SK-N-SH (cell line): ENCODE data around the gene PEAK1. TPM values are rescaled to one million over a fixed set of nuclear protein-coding genes. Genes with fewer than 3 reads are reported as not detected.

Experiments used
- CTCF ChIA-PET: fragments of 300-600, 350-600 bp; formaldehyde crosslinking; extraction: SDS; loops from one replicate; lab custom pipeline; 2021; lab: Yijun Ruan, JAX
- POLR2A ChIA-PET: fragments of 350-600 bp; sonication (Branson Sonifier 250); formaldehyde crosslinking; extraction: SDS; loops from one replicate; lab custom pipeline; 2020; ENCODE audit warnings: antibody characterized with exemption, inconsistent platforms; lab: Yijun Ruan, JAX
- DNase-seq: peaks from one replicate; pipeline ENCODE4 v3.0.0; 2012
- H2AFZ ChIP-seq: fragments of 200-600 bp; sonication (generic); 2 replicates; pipeline ENCODE4 v1.8.1; 2016; ENCODE audit warnings: antibody characterized with exemption, mild to moderate bottlenecking, low read depth
- H3F3A ChIP-seq: fragments of 200-600 bp; sonication (generic); replicated peaks from 2 replicates; pipeline ENCODE3; 2016; ENCODE audit warnings: antibody characterized with exemption, mild to moderate bottlenecking; ENCODE audit not compliant: insufficient read depth
- H3K27ac ChIP-seq, 2 experiments: fragments of 200-500 bp in 1 of 2; fragments of 200-600 bp in 1 of 2; sonication (Bioruptor generic) in 1 of 2; sonication (generic), shearing (Covaris generic) in 1 of 2; 2 replicates each; pipeline versions ENCODE4 v1.5.1 to v1.6.1; 2014 to 2016; ENCODE audit warnings: low read depth in 2 of 2, inconsistent platforms in 1 of 2, low read length in 1 of 2, mild to moderate bottlenecking in 1 of 2, mixed read lengths in 1 of 2
- H3K27me3 ChIP-seq: fragments of 200-600 bp; sonication (generic), shearing (Covaris generic); 2 replicates; pipeline ENCODE4 v1.6.1; 2016; ENCODE audit warnings: mixed run types; ENCODE audit not compliant: insufficient read depth
- H3K36me3 ChIP-seq, 2 experiments: fragments of 200-500 bp in 1 of 2; fragments of 200-600 bp in 1 of 2; sonication (Bioruptor generic) in 1 of 2; sonication (generic) in 1 of 2; replicated peaks in 1 of 2; 2 replicates each; pipeline versions ENCODE3 to v1.5.1; 2014 to 2016; ENCODE audit warnings: low read length in 1 of 2, mild to moderate bottlenecking in 1 of 2; ENCODE audit not compliant: insufficient read depth in 2 of 2, control insufficient read depth in 1 of 2
- H3K4me1 ChIP-seq, 2 experiments: fragments of 200-500 bp in 1 of 2; fragments of 200-600 bp in 1 of 2; sonication (Bioruptor generic) in 1 of 2; sonication (generic), shearing (Covaris generic) in 1 of 2; 2 replicates each; pipeline versions ENCODE4 v1.5.1 to v1.6.1; 2014 to 2016; ENCODE audit warnings: low read depth in 1 of 2, low read length in 1 of 2, mixed run types in 1 of 2; ENCODE audit not compliant: insufficient read depth in 2 of 2, control insufficient read depth in 1 of 2
- H3K4me2 ChIP-seq: fragments of 200-600 bp; sonication (generic), shearing (Covaris generic); 2 replicates; pipeline ENCODE4 v1.6.1; 2017; ENCODE audit warnings: mixed run types
- H3K4me3 ChIP-seq, 2 experiments: fragments of 200-500 bp in 1 of 2; fragments of 200-600 bp in 1 of 2; sonication (Bioruptor generic) in 1 of 2; sonication (generic), shearing (Covaris generic) in 1 of 2; 2 replicates each; pipeline versions ENCODE4 v1.5.1 to v1.8.1; 2014 to 2016; ENCODE audit warnings: low read depth in 2 of 2, inconsistent platforms in 1 of 2, low read length in 1 of 2, mild to moderate bottlenecking in 1 of 2, mixed read lengths in 1 of 2, moderate library complexity in 1 of 2
- H3K79me2 ChIP-seq: fragments of 200-600 bp; sonication (generic); 2 replicates; pipeline ENCODE4 v1.8.1; 2017; ENCODE audit warnings: mild to moderate bottlenecking; ENCODE audit not compliant: insufficient read depth
- H3K9ac ChIP-seq: fragments of 200-600 bp; sonication (generic); 2 replicates; pipeline ENCODE4 v1.6.1; 2017; ENCODE audit warnings: mixed run types
- H3K9me2 ChIP-seq: fragments of 200-600 bp; sonication (generic); 2 replicates; pipeline ENCODE4 v1.6.1; 2017; ENCODE audit warnings: mixed run types
- H3K9me3 ChIP-seq: fragments of 200-600 bp; sonication (generic); 2 replicates; pipeline ENCODE4 v1.6.1; 2017; ENCODE audit warnings: mixed run types, mild to moderate bottlenecking, moderate library complexity
- H4K20me1 ChIP-seq: fragments of 200-600 bp; sonication (generic); 2 replicates; pipeline ENCODE4 v1.6.1; 2017; ENCODE audit warnings: mild to moderate bottlenecking, mixed run types; ENCODE audit not compliant: insufficient read depth
- ELF1 ChIP-seq: IDR thresholded peaks from 2 replicates; pipeline ENCODE4 v1.4.0; 2012
- EP300 ChIP-seq, 2 experiments: IDR thresholded peaks; 2 replicates each; pipeline versions ENCODE4 v1.4.0 to v1.6.1; 2012; ENCODE audit warnings: borderline replicate concordance in 1 of 2, low read depth in 1 of 2, low read length in 1 of 2
- EZH2phosphoT487 ChIP-seq: fragments of 200-600 bp; sonication (generic); IDR thresholded peaks from 2 replicates; pipeline ENCODE4 v1.6.1; 2017; ENCODE audit warnings: low read depth, mixed run types, mild to moderate bottlenecking, antibody characterized with exemption, moderate library complexity, borderline replicate concordance
- FOSL2 ChIP-seq: IDR thresholded peaks from 2 replicates; pipeline ENCODE4 v1.4.0; 2012; ENCODE audit warnings: low read depth, mild to moderate bottlenecking, moderate library complexity, borderline replicate concordance
- GATA2 ChIP-seq: sonication (generic); formaldehyde crosslinking; IDR thresholded peaks from 2 replicates; pipeline ENCODE4 v1.5.0; 2020; ENCODE audit warnings: mild to moderate bottlenecking, missing genetic modification reagents
- IRF3 ChIP-seq: fragments of 150-350 bp; IDR thresholded peaks from 2 replicates; pipeline ENCODE4 v1.6.1; 2016; ENCODE audit warnings: mild to moderate bottlenecking, low read depth, low read length
- JUND ChIP-seq: IDR thresholded peaks from 2 replicates; pipeline ENCODE4 v1.4.0; 2012
- MEF2A ChIP-seq: IDR thresholded peaks from 2 replicates; pipeline ENCODE4 v1.4.0; 2012; ENCODE audit warnings: low read depth, borderline replicate concordance
- MXI1 ChIP-seq: IDR thresholded peaks from 2 replicates; pipeline ENCODE4 v1.6.1; 2012; ENCODE audit warnings: mild to moderate bottlenecking, low read depth, low read length, improper control_type of control experiment
- PBX3 ChIP-seq: IDR thresholded peaks from 2 replicates; pipeline ENCODE4; 2012
- POLR2AphosphoS5 ChIP-seq: IDR thresholded peaks from 2 replicates; pipeline ENCODE4 v1.6.1; 2012; ENCODE audit warnings: low read depth, low read length
- RAD21 ChIP-seq: IDR thresholded peaks from 2 replicates; pipeline ENCODE4 v1.6.1; 2012; ENCODE audit warnings: mild to moderate bottlenecking, low read length
- RCOR1 ChIP-seq: fragments of 150-350 bp; IDR thresholded peaks from 2 replicates; pipeline ENCODE4 v1.6.1; 2017; ENCODE audit warnings: antibody characterized with exemption, low read length
- RXRA ChIP-seq: IDR thresholded peaks from 2 replicates; pipeline ENCODE4 v1.4.0; 2012; ENCODE audit warnings: low read depth, mild to moderate bottlenecking, borderline replicate concordance
- TEAD4 ChIP-seq: IDR thresholded peaks from 2 replicates; pipeline ENCODE4 v1.4.0; 2012; ENCODE audit warnings: mild to moderate bottlenecking, borderline replicate concordance; ENCODE audit not compliant: insufficient read depth
- USF2 ChIP-seq: fragments of 150-350 bp; IDR thresholded peaks from 2 replicates; pipeline ENCODE4 v1.6.1; 2017; ENCODE audit warnings: antibody characterized with exemption, low read length, low read depth, borderline replicate concordance
- YY1 ChIP-seq: IDR thresholded peaks from 2 replicates; pipeline ENCODE4 v1.4.0; 2012; ENCODE audit warnings: low read depth, mild to moderate bottlenecking
- ZBTB33 ChIP-seq: IDR thresholded peaks from 2 replicates; pipeline ENCODE4 v1.4.0; 2012; ENCODE audit warnings: low read depth, borderline replicate concordance
- WGBS: methylation state at CpG from one replicate; pipeline ENCODE4 v1.1.6; 2017; ENCODE audit warnings: low lambda C conversion rate; 5-methylcytosine and 5-hydroxymethylcytosine counted together
- polyA plus RNA-seq, 3 experiments: library from polyadenylated mRNA; depleted of rRNA; stranded (reverse); fragments of >200 nt; gene quantifications; 2 replicates each; pipeline ENCODE4 v1.2.3, GENCODE V29; 2012

The PEAK1 gene
- polyA plus RNA-seq, 1 of the 3 experiments (the other 2 are of a cell fraction), result 9.0 TPM

- peaks cover 4% of the 10 kb centered on the region for H3F3A ChIP-seq
- H4K20me1 ChIP-seq, result 0 out of 2 replicates have a peak, but pooled peaks cover 4% of the 10 kb centered on the region
- H3K9ac ChIP-seq, result no peak overlapping the region
- TF ChIP-seq RXRA (no peak), FOSL2 (no peak), RCOR1 (no peak), GATA2 (no peak), MXI1 (no peak), JUND (no peak), RAD21 (no peak), PBX3 (no peak), EP300 (IDR thresholded peaks at IDR 0.05; ENCODE audit: borderline replicate concordance in 1 of 2, low read depth in 1 of 2, low read length in 1 of 2) (no peak), MEF2A (no peak), USF2 (no peak), TEAD4 (no peak), EZH2phosphoT487 (no peak), YY1 (no peak), ELF1 (no peak), IRF3 (no peak), ZBTB33 (no peak), POLR2AphosphoS5 (no peak)
- H3K79me2 ChIP-seq, result peaks cover 74% of the 10 kb centered on the region
- H3K9me3 ChIP-seq, result no peaks in the 10 kb centered on the region
- no peak overlapping the region for H3K4me2 ChIP-seq
- H3K36me3 ChIP-seq, result peaks cover 2 to 23% of the 10 kb centered on the region in 2 experiments
- H3K4me3 ChIP-seq, result no peak overlapping the region
- 87% methylated on average over 4 of the region's 4 CpGs for WGBS
- no peaks in the 10 kb centered on the region; a peak in 1 of 4 replicates for H3K4me1 ChIP-seq
- no peaks in the 10 kb centered on the region; the same call in 1 of the 2 replicates for H3K9me2 ChIP-seq
- CTCF ChIA-PET, result no interaction called here
- no peak overlapping the region for H2AFZ ChIP-seq
- no peak overlapping the region for H3K27ac ChIP-seq
- no peak for DNase-seq
- POLR2A ChIA-PET, result no interaction called here
- no peaks in the 10 kb centered on the region for H3K27me3 ChIP-seq
Measured at GRCh38 chr15:77348511-77348910, 71.4 kb downstream of the PEAK1 start.
